SK-N-SH (cell line): ENCODE measurements around the gene PPP2R1B. TPM values are rescaled to one million over a fixed set of nuclear protein-coding genes. Genes with fewer than 3 reads are reported as not detected.

Experiments used
- CTCF ChIA-PET: fragments of 300-600, 350-600 bp; formaldehyde crosslinking; extraction: SDS; loops from one replicate; lab custom pipeline; 2021; lab: Yijun Ruan, JAX
- POLR2A ChIA-PET: fragments of 350-600 bp; sonication (Branson Sonifier 250); formaldehyde crosslinking; extraction: SDS; loops from one replicate; lab custom pipeline; 2020; ENCODE audit warnings: antibody characterized with exemption, inconsistent platforms; lab: Yijun Ruan, JAX
- DNase-seq: peaks from one replicate; pipeline ENCODE4 v3.0.0; 2012
- H2AFZ ChIP-seq: fragments of 200-600 bp; sonication (generic); 2 replicates; pipeline ENCODE4 v1.8.1; 2016; ENCODE audit warnings: antibody characterized with exemption, mild to moderate bottlenecking, low read depth
- H3F3A ChIP-seq: fragments of 200-600 bp; sonication (generic); replicated peaks from 2 replicates; pipeline ENCODE3; 2016; ENCODE audit warnings: antibody characterized with exemption, mild to moderate bottlenecking; ENCODE audit not compliant: insufficient read depth
- H3K27ac ChIP-seq, 2 experiments: fragments of 200-500 bp in 1 of 2; fragments of 200-600 bp in 1 of 2; sonication (Bioruptor generic) in 1 of 2; sonication (generic), shearing (Covaris generic) in 1 of 2; 2 replicates each; pipeline versions ENCODE4 v1.5.1 to v1.6.1; 2014 to 2016; ENCODE audit warnings: low read depth in 2 of 2, inconsistent platforms in 1 of 2, low read length in 1 of 2, mild to moderate bottlenecking in 1 of 2, mixed read lengths in 1 of 2
- H3K27me3 ChIP-seq: fragments of 200-600 bp; sonication (generic), shearing (Covaris generic); 2 replicates; pipeline ENCODE4 v1.6.1; 2016; ENCODE audit warnings: mixed run types; ENCODE audit not compliant: insufficient read depth
- H3K36me3 ChIP-seq, 2 experiments: fragments of 200-500 bp in 1 of 2; fragments of 200-600 bp in 1 of 2; sonication (Bioruptor generic) in 1 of 2; sonication (generic) in 1 of 2; replicated peaks in 1 of 2; 2 replicates each; pipeline versions ENCODE3 to v1.5.1; 2014 to 2016; ENCODE audit warnings: low read length in 1 of 2, mild to moderate bottlenecking in 1 of 2; ENCODE audit not compliant: insufficient read depth in 2 of 2, control insufficient read depth in 1 of 2
- H3K4me1 ChIP-seq, 2 experiments: fragments of 200-500 bp in 1 of 2; fragments of 200-600 bp in 1 of 2; sonication (Bioruptor generic) in 1 of 2; sonication (generic), shearing (Covaris generic) in 1 of 2; 2 replicates each; pipeline versions ENCODE4 v1.5.1 to v1.6.1; 2014 to 2016; ENCODE audit warnings: low read depth in 1 of 2, low read length in 1 of 2, mixed run types in 1 of 2; ENCODE audit not compliant: insufficient read depth in 2 of 2, control insufficient read depth in 1 of 2
- H3K4me2 ChIP-seq: fragments of 200-600 bp; sonication (generic), shearing (Covaris generic); 2 replicates; pipeline ENCODE4 v1.6.1; 2017; ENCODE audit warnings: mixed run types
- H3K4me3 ChIP-seq, 2 experiments: fragments of 200-500 bp in 1 of 2; fragments of 200-600 bp in 1 of 2; sonication (Bioruptor generic) in 1 of 2; sonication (generic), shearing (Covaris generic) in 1 of 2; 2 replicates each; pipeline versions ENCODE4 v1.5.1 to v1.8.1; 2014 to 2016; ENCODE audit warnings: low read depth in 2 of 2, inconsistent platforms in 1 of 2, low read length in 1 of 2, mild to moderate bottlenecking in 1 of 2, mixed read lengths in 1 of 2, moderate library complexity in 1 of 2
- H3K79me2 ChIP-seq: fragments of 200-600 bp; sonication (generic); 2 replicates; pipeline ENCODE4 v1.8.1; 2017; ENCODE audit warnings: mild to moderate bottlenecking; ENCODE audit not compliant: insufficient read depth
- H3K9ac ChIP-seq: fragments of 200-600 bp; sonication (generic); 2 replicates; pipeline ENCODE4 v1.6.1; 2017; ENCODE audit warnings: mixed run types
- H3K9me2 ChIP-seq: fragments of 200-600 bp; sonication (generic); 2 replicates; pipeline ENCODE4 v1.6.1; 2017; ENCODE audit warnings: mixed run types
- H3K9me3 ChIP-seq: fragments of 200-600 bp; sonication (generic); 2 replicates; pipeline ENCODE4 v1.6.1; 2017; ENCODE audit warnings: mixed run types, mild to moderate bottlenecking, moderate library complexity
- H4K20me1 ChIP-seq: fragments of 200-600 bp; sonication (generic); 2 replicates; pipeline ENCODE4 v1.6.1; 2017; ENCODE audit warnings: mild to moderate bottlenecking, mixed run types; ENCODE audit not compliant: insufficient read depth
- CHD2 ChIP-seq: fragments of 150-350 bp; IDR thresholded peaks from 2 replicates; pipeline ENCODE4 v1.6.1; 2018; ENCODE audit warnings: low read length; ENCODE audit not compliant: partially characterized antibody
- CTCF ChIP-seq: fragments of 200-600 bp; sonication (generic); IDR thresholded peaks from 2 replicates; pipeline ENCODE4 v1.6.1; 2017; ENCODE audit warnings: antibody characterized with exemption, mild to moderate bottlenecking, moderate library complexity
- ELF1 ChIP-seq: IDR thresholded peaks from 2 replicates; pipeline ENCODE4 v1.4.0; 2012
- FOXM1 ChIP-seq: IDR thresholded peaks from 2 replicates; pipeline ENCODE4 v1.4.0; 2012; ENCODE audit warnings: low read depth, mild to moderate bottlenecking
- GABPA ChIP-seq: IDR thresholded peaks from 2 replicates; pipeline ENCODE4 v1.4.0; 2012; ENCODE audit warnings: low read depth, mild to moderate bottlenecking
- GATA2 ChIP-seq: sonication (generic); formaldehyde crosslinking; IDR thresholded peaks from 2 replicates; pipeline ENCODE4 v1.5.0; 2020; ENCODE audit warnings: mild to moderate bottlenecking, missing genetic modification reagents
- MEF2A ChIP-seq: IDR thresholded peaks from 2 replicates; pipeline ENCODE4 v1.4.0; 2012; ENCODE audit warnings: low read depth, borderline replicate concordance
- NFIC ChIP-seq: IDR thresholded peaks from 2 replicates; pipeline ENCODE4 v1.4.0; 2012; ENCODE audit warnings: borderline replicate concordance
- NRF1 ChIP-seq: IDR thresholded peaks from 2 replicates; pipeline ENCODE4 v1.6.1; 2012; ENCODE audit warnings: low read depth, mild to moderate bottlenecking, low read length
- POLR2AphosphoS5 ChIP-seq: IDR thresholded peaks from 2 replicates; pipeline ENCODE4 v1.6.1; 2012; ENCODE audit warnings: low read depth, low read length
- REST ChIP-seq: IDR thresholded peaks from 2 replicates; pipeline ENCODE4 v1.6.1; 2012; ENCODE audit warnings: mild to moderate bottlenecking, low read depth, low read length, moderate library complexity
- RXRA ChIP-seq: IDR thresholded peaks from 2 replicates; pipeline ENCODE4 v1.4.0; 2012; ENCODE audit warnings: low read depth, mild to moderate bottlenecking, borderline replicate concordance
- SMC3 ChIP-seq: IDR thresholded peaks from 2 replicates; pipeline ENCODE4 v1.6.1; 2012; ENCODE audit warnings: low read depth, low read length, improper control_type of control experiment
- TAF1 ChIP-seq: IDR thresholded peaks from 2 replicates; pipeline ENCODE4 v1.6.1; 2012; ENCODE audit warnings: low read depth, mild to moderate bottlenecking, low read length, moderate library complexity, borderline replicate concordance
- TCF12 ChIP-seq: IDR thresholded peaks from 2 replicates; pipeline ENCODE4 v1.4.0; 2012
- ZBTB33 ChIP-seq: IDR thresholded peaks from 2 replicates; pipeline ENCODE4 v1.4.0; 2012; ENCODE audit warnings: low read depth, borderline replicate concordance
- WGBS: methylation state at CpG from one replicate; pipeline ENCODE4 v1.1.6; 2017; ENCODE audit warnings: low lambda C conversion rate; 5-methylcytosine and 5-hydroxymethylcytosine counted together
- polyA plus RNA-seq, 3 experiments: library from polyadenylated mRNA; depleted of rRNA; stranded (reverse); fragments of >200 nt; gene quantifications; 2 replicates each; pipeline ENCODE4 v1.2.3, GENCODE V29; 2012

PPP2R1B gene
- polyA plus RNA-seq, 1 of the 3 experiments (the other 2 are of a cell fraction), result 25.9 TPM

GRCh38 chr11:111693224-111693937, 72.8 kb downstream of the PPP2R1B start:
- CTCF ChIA-PET, result interaction anchor here (0.9 kb wide), 1 partner anchor 17 kb away, joined by 3 read pairs; no protein-coding TSS in a partner anchor
- TF ChIP-seq SMC3, result no peak
- TF ChIP-seq TAF1, result no peak
- TF ChIP-seq CHD2, result no peak
- WGBS, result 97% methylated on average over 6 of the region's 6 CpGs

GRCh38 chr11:111691741-111692140, 74.4 kb downstream of the PPP2R1B start:
- peaks cover 12 to 24% of the 10 kb centered on the region in 2 experiments for H3K36me3 ChIP-seq
- no peaks in the 10 kb centered on the region for H3K27me3 ChIP-seq
- DNase-seq, result no peak
- ChIA-PET POLR2A (no interaction called here), CTCF (interaction anchor here (1.2 to 2.0 kb wide), 2 partner anchors 12 to 87 kb away, joined by 3 to 5 read pairs; no protein-coding TSS in a partner anchor)
- no peak overlapping the region for H3K4me3 ChIP-seq
- no peaks in the 10 kb centered on the region; the same call in 1 of the 2 replicates for H3K79me2 ChIP-seq
- no peak overlapping the region for H3K9ac ChIP-seq
- H2AFZ ChIP-seq, result no peak overlapping the region
- H3K9me2 ChIP-seq, result no peaks in the 10 kb centered on the region
- peak overlapping the region in 1 of 2 experiments; percentile 51; a peak in 3 of 4 replicates for H3K27ac ChIP-seq
- peaks cover 14% of the 10 kb centered on the region for H3F3A ChIP-seq
- peaks cover 0 to 4% of the 10 kb centered on the region in 2 experiments; a peak in 2 of 4 replicates for H3K4me1 ChIP-seq
- WGBS, result 91% methylated on average over 3 of the region's 3 CpGs
- TF ChIP-seq TCF12, result no peak
- no peak for TF ChIP-seq REST
- TF ChIP-seq NRF1, result no peak
- TF ChIP-seq GABPA, result no peak
- TF ChIP-seq POLR2AphosphoS5, result no peak
- TF ChIP-seq NFIC, result no peak
- TF ChIP-seq RXRA, result no peak
- TF ChIP-seq ELF1, result no peak
- TF ChIP-seq GATA2 (CRISPR knock-in tag), result no peak
- no peak for TF ChIP-seq CTCF
- TF ChIP-seq ZBTB33, result no peak
- no peak for TF ChIP-seq FOXM1
- no peak for TF ChIP-seq MEF2A
- TF ChIP-seq, all 33 proteins: peak for 0
- Histone ChIP-seq H3K9me3 (no peaks in the 10 kb centered on the region), H4K20me1 (no peaks in the 10 kb centered on the region; the same call in 1 of the 2 replicates), H3K4me2 (no peak overlapping the region)

More at GRCh38 chr11:111693224-111693937, 72.8 kb downstream of the PPP2R1B start:
- Histone ChIP-seq H3K36me3 (peaks cover 8 to 24% of the 10 kb centered on the region in 2 experiments), H3K9ac (no peak overlapping the region), H2AFZ (no peak overlapping the region), H3K4me2 (no peak overlapping the region), H4K20me1 (no peaks in the 10 kb centered on the region; the same call in 1 of the 2 replicates), H3K9me3 (no peaks in the 10 kb centered on the region), H3K27me3 (no peaks in the 10 kb centered on the region), H3K27ac (no peak overlapping the region), H3K9me2 (no peaks in the 10 kb centered on the region), H3K4me1 (no peaks in the 10 kb centered on the region; a peak in 1 of 4 replicates), H3K79me2 (peaks cover 2% of the 10 kb centered on the region; the same call in 1 of the 2 replicates), H3K4me3 (no peak overlapping the region), H3F3A (peaks cover 14% of the 10 kb centered on the region)
- POLR2A ChIA-PET, result no interaction called here
- no peak for DNase-seq
